ENCODE results near the gene TTC8. TPM values are rescaled to one million over a fixed set of nuclear protein-coding genes. Genes with fewer than 3 reads are reported as not detected.
"Not testable (repeated sequence)": the region's sequence is repeated elsewhere in the genome, so short reads cannot be mapped to it uniquely, and the experiment has no call there.

Gene TTC8
- polyA plus RNA-seq = 1 to 10 TPM in 2 of 3 donors, not detected in 1; 1.6 to 2.8 TPM

GRCh38 chr14:88824314-88825077 lies at the start of gene TTC8:
Gene TTC8, plus strand, starts transcription at chr14:88824651. Its CDS starts 57 bp downstream, at chr14:88824708.
- Mint-ChIP-seq H3K4me1 (peaks cover 14 to 18% of the 10 kb centered on the region in 2 donors), H3K36me3 (no peaks in the 10 kb centered on the region)
- DNase-seq = peak; percentile 88 to 91 (median 90)

GRCh38 chr14:88775532-88775931 lies 48.9 kb upstream of the TTC8 start:
- peaks cover 3 to 9% (median 5%) of the 10 kb centered on the region in 3 donors for H3K27me3 Mint-ChIP-seq (ENCODE audit: low read depth in 3 of 3)
- no peak overlapping the region for H3K27ac Mint-ChIP-seq
- H3K36me3 Mint-ChIP-seq = no peaks in the 10 kb centered on the region
- H3K4me3 Mint-ChIP-seq = no peak overlapping the region
- H3K4me1 Mint-ChIP-seq = no peaks in the 10 kb centered on the region
- H3K9me3 Mint-ChIP-seq = no peaks in the 10 kb centered on the region
- no peak for DNase-seq

More at GRCh38 chr14:88824314-88825077, at the start of gene TTC8:
- Mint-ChIP-seq H3K27ac (peak within 1 kb of the TSS; percentile 93 to 99 (median 97)), H3K4me3 (peak within 1 kb of the TSS; percentile 83 to 96 (median 94)), H3K27me3 (ENCODE audit: low read depth in 3 of 3) (peaks cover 6 to 10% (median 7%) of the 10 kb centered on the region in 3 donors), H3K9me3 (no peaks in the 10 kb centered on the region)

- H3K36me3 Mint-ChIP-seq = peaks cover 4 to 5% (median 4%) of the 10 kb centered on the region in 3 donors
- H3K27ac Mint-ChIP-seq = no peak overlapping the region
- H3K9me3 Mint-ChIP-seq = peaks cover 0 to 16% (median 10%) of the 10 kb centered on the region in 6 donors
- no peak overlapping the region for H3K4me3 Mint-ChIP-seq
- no peaks in the 10 kb centered on the region for H3K4me1 Mint-ChIP-seq
- peaks cover 2 to 7% (median 7%) of the 10 kb centered on the region in 3 donors for H3K27me3 Mint-ChIP-seq (ENCODE audit: low read depth in 3 of 3)
- no peak for DNase-seq
Observed at GRCh38 chr14:88785911-88786310, 38.5 kb upstream of the TTC8 start.

GRCh38 chr14:88786715-88787114 lies 37.7 kb upstream of the TTC8 start:
- no peak overlapping the region for H3K27ac Mint-ChIP-seq
- H3K4me3 Mint-ChIP-seq = no peak overlapping the region
- no peak for DNase-seq
- H3K27me3 Mint-ChIP-seq (ENCODE audit: low read depth in 3 of 3) = peaks cover 0 to 13% (median 9%) of the 10 kb centered on the region in 3 donors
- H3K4me1 Mint-ChIP-seq = peaks cover 4 to 7% of the 10 kb centered on the region in 2 donors
- peaks cover 0 to 16% (median 10%) of the 10 kb centered on the region in 6 donors for H3K9me3 Mint-ChIP-seq
- H3K36me3 Mint-ChIP-seq = peaks cover 4 to 5% (median 4%) of the 10 kb centered on the region in 3 donors

- not testable (repeated sequence) for DNase-seq, H3K36me3 Mint-ChIP-seq, H3K9me3 Mint-ChIP-seq, H3K27ac Mint-ChIP-seq, H3K4me3 Mint-ChIP-seq
- Mint-ChIP-seq H3K4me1 (peaks cover 9 to 10% of the 10 kb centered on the region in 2 donors), H3K27me3 (ENCODE audit: low read depth in 3 of 3) (peaks cover 0 to 17% (median 14%) of the 10 kb centered on the region in 3 donors)
Observed at GRCh38 chr14:88789573-88789972, 34.9 kb upstream of the TTC8 start.

GRCh38 chr14:88790501-88791251 lies 33.8 kb upstream of the TTC8 start:
- H3K9me3 Mint-ChIP-seq = no peaks in the 10 kb centered on the region
- no peak for DNase-seq
- no peaks in the 10 kb centered on the region for H3K36me3 Mint-ChIP-seq
- H3K27ac Mint-ChIP-seq = no peak overlapping the region
- H3K4me1 Mint-ChIP-seq = peaks cover 9 to 10% of the 10 kb centered on the region in 2 donors
- H3K4me3 Mint-ChIP-seq = peak overlapping the region; percentile 42 to 87 (median 84)
- peaks cover 0 to 17% (median 13%) of the 10 kb centered on the region in 3 donors for H3K27me3 Mint-ChIP-seq (ENCODE audit: low read depth in 3 of 3)

GRCh38 chr14:88791252-88791621 lies 33.2 kb upstream of the TTC8 start:
- no peak for DNase-seq
- Mint-ChIP-seq H3K4me3 (peak overlapping the region; percentile 80 to 87 (median 85)), H3K4me1 (peaks cover 9 to 10% of the 10 kb centered on the region in 2 donors), H3K36me3 (no peaks in the 10 kb centered on the region), H3K9me3 (no peaks in the 10 kb centered on the region), H3K27ac (no peak overlapping the region), H3K27me3 (ENCODE audit: low read depth in 3 of 3) (peaks cover 0 to 17% (median 11%) of the 10 kb centered on the region in 3 donors)

- H3K4me3 Mint-ChIP-seq = peak overlapping the region; percentile 80 to 87 (median 85)
- H3K36me3 Mint-ChIP-seq = no peaks in the 10 kb centered on the region
- H3K27ac Mint-ChIP-seq = peak overlapping the region in 4 of 6 donors; percentile 28 to 69 (median 40)
- DNase-seq = no peak
- no peaks in the 10 kb centered on the region for H3K9me3 Mint-ChIP-seq
- peaks cover 0 to 17% (median 11%) of the 10 kb centered on the region in 3 donors for H3K27me3 Mint-ChIP-seq (ENCODE audit: low read depth in 3 of 3)
- H3K4me1 Mint-ChIP-seq = peaks cover 9 to 10% of the 10 kb centered on the region in 2 donors
Observed at GRCh38 chr14:88791629-88792472, 32.6 kb upstream of the TTC8 start.

- Mint-ChIP-seq H3K4me3 (peak within 1 kb of the TSS; percentile 82 to 87 (median 85)), H3K27me3 (ENCODE audit: low read depth in 3 of 3) (peaks cover 0 to 16% (median 11%) of the 10 kb centered on the region in 3 donors), H3K36me3 (no peaks in the 10 kb centered on the region)
Observed at GRCh38 chr14:88792473-88793258, 31.8 kb upstream of the TTC8 start, which contains the start of gene EML5. Gene EML5, minus strand, starts transcription at chr14:88792953. Its CDS starts 450 bp downstream, at chr14:88792503.

GRCh38 chr14:88793259-88793625 lies 31.2 kb upstream of the TTC8 start:
- Mint-ChIP-seq H3K4me3 (peak overlapping the region; percentile 78 to 85 (median 82)), H3K27ac (peak overlapping the region in 2 of 6 donors; percentile 42 to 67)

More at GRCh38 chr14:88792473-88793258, 31.8 kb upstream of the TTC8 start, which contains the start of gene EML5:
- DNase-seq = peak; percentile 83 to 84 (median 83)
- no peaks in the 10 kb centered on the region for H3K9me3 Mint-ChIP-seq
- peaks cover 9 to 10% of the 10 kb centered on the region in 2 donors for H3K4me1 Mint-ChIP-seq
- H3K27ac Mint-ChIP-seq = peak within 1 kb of the TSS in 4 of 6 donors; percentile 42 to 69 (median 56)

GRCh38 chr14:88798156-88798555 lies 26.3 kb upstream of the TTC8 start:
- H3K36me3 Mint-ChIP-seq = no peaks in the 10 kb centered on the region
- H3K4me1 Mint-ChIP-seq = no peaks in the 10 kb centered on the region
- DNase-seq = no peak
- no peak overlapping the region for H3K27ac Mint-ChIP-seq
- no peak overlapping the region for H3K4me3 Mint-ChIP-seq
- no peaks in the 10 kb centered on the region for H3K9me3 Mint-ChIP-seq
- peaks cover 7 to 14% (median 10%) of the 10 kb centered on the region in 3 donors for H3K27me3 Mint-ChIP-seq (ENCODE audit: low read depth in 3 of 3)

More at GRCh38 chr14:88793259-88793625, 31.2 kb upstream of the TTC8 start:
- peaks cover 9 to 10% of the 10 kb centered on the region in 2 donors for H3K4me1 Mint-ChIP-seq
- peaks cover 0 to 16% (median 11%) of the 10 kb centered on the region in 3 donors for H3K27me3 Mint-ChIP-seq (ENCODE audit: low read depth in 3 of 3)
- H3K9me3 Mint-ChIP-seq = no peaks in the 10 kb centered on the region
- no peak for DNase-seq
- no peaks in the 10 kb centered on the region for H3K36me3 Mint-ChIP-seq

- Mint-ChIP-seq H3K27me3 (ENCODE audit: low read depth in 3 of 3) (peaks cover 8 to 20% (median 11%) of the 10 kb centered on the region in 3 donors), H3K4me3 (no peak overlapping the region), H3K4me1 (no peaks in the 10 kb centered on the region), H3K9me3 (no peaks in the 10 kb centered on the region), H3K27ac (no peak overlapping the region), H3K36me3 (no peaks in the 10 kb centered on the region)
- DNase-seq = no peak
Observed at GRCh38 chr14:88799522-88799921, 24.9 kb upstream of the TTC8 start.

All from immature natural killer cell (primary cell).